HEK293 (cell line): Measurements from ENCODE around the gene ZMYM3.

ENCODE experiments used
- BCL11B ChIP-seq: fragments of 450-650 bp; formaldehyde crosslinking; IDR thresholded peaks from 2 replicates; pipeline ENCODE4 v1.5.1; 2016; ENCODE audit warnings: low read depth, missing biosample characterization, missing genetic modification characterization
- GFI1B ChIP-seq: fragments of 450-650 bp; formaldehyde crosslinking; IDR thresholded peaks from 2 replicates; pipeline ENCODE4 v1.5.1; 2016; ENCODE audit warnings: missing biosample characterization, missing genetic modification characterization
- GLIS1 ChIP-seq: fragments of 450-650 bp; formaldehyde crosslinking; IDR thresholded peaks from 2 replicates; pipeline ENCODE4 v1.5.1; 2016; ENCODE audit warnings: missing biosample characterization, missing genetic modification characterization
- MYNN ChIP-seq: fragments of 450-650 bp; formaldehyde crosslinking; IDR thresholded peaks from 2 replicates; pipeline ENCODE4 v1.5.1; 2016; ENCODE audit warnings: missing biosample characterization, missing genetic modification characterization, borderline replicate concordance
- MZF1 ChIP-seq: fragments of 450-650 bp; formaldehyde crosslinking; IDR thresholded peaks from 2 replicates; pipeline ENCODE4 v1.5.1; 2017; ENCODE audit warnings: missing biosample characterization, missing genetic modification characterization, borderline replicate concordance
- RBAK ChIP-seq: fragments of 450-650 bp; formaldehyde crosslinking; IDR thresholded peaks from 2 replicates; pipeline ENCODE4 v1.5.1; 2016; ENCODE audit warnings: missing biosample characterization, missing genetic modification characterization
- ZBTB21 ChIP-seq: fragments of 450-650 bp; formaldehyde crosslinking; IDR thresholded peaks from 2 replicates; pipeline ENCODE4 v1.5.1; 2017; ENCODE audit warnings: missing biosample characterization, missing genetic modification characterization
- ZNF114 ChIP-seq: fragments of 450-650 bp; formaldehyde crosslinking; IDR thresholded peaks from 2 replicates; pipeline ENCODE4 v1.5.0; 2017; ENCODE audit warnings: missing biosample characterization, missing genetic modification characterization
- ZNF132 ChIP-seq: fragments of 450-650 bp; formaldehyde crosslinking; IDR thresholded peaks from 2 replicates; pipeline ENCODE4 v1.5.1; 2017; ENCODE audit warnings: missing biosample characterization, missing genetic modification characterization, borderline replicate concordance
- ZNF2 ChIP-seq: fragments of 450-650 bp; formaldehyde crosslinking; IDR thresholded peaks from 2 replicates; pipeline ENCODE4 v1.5.1; 2016; ENCODE audit warnings: missing biosample characterization, missing genetic modification characterization
- ZNF24 ChIP-seq: fragments of 450-650 bp; formaldehyde crosslinking; IDR thresholded peaks from 2 replicates; pipeline ENCODE4 v1.5.1; 2016; ENCODE audit warnings: missing biosample characterization, missing genetic modification characterization
- ZNF426 ChIP-seq: fragments of 450-650 bp; formaldehyde crosslinking; IDR thresholded peaks from 2 replicates; pipeline ENCODE4 v1.5.1; 2017; ENCODE audit warnings: missing biosample characterization, missing genetic modification characterization, mild to moderate bottlenecking, inconsistent platforms, moderate library complexity
- ZNF433 ChIP-seq: fragments of 450-650 bp; formaldehyde crosslinking; IDR thresholded peaks from 2 replicates; pipeline ENCODE4 v1.5.1; 2016; ENCODE audit warnings: missing biosample characterization, missing genetic modification characterization, low read depth
- ZNF530 ChIP-seq: fragments of 450-650 bp; formaldehyde crosslinking; IDR thresholded peaks from 2 replicates; pipeline ENCODE4 v1.5.1; 2016; ENCODE audit warnings: low read depth, missing biosample characterization, missing genetic modification characterization
- ZNF548 ChIP-seq: fragments of 450-650 bp; formaldehyde crosslinking; IDR thresholded peaks from 2 replicates; pipeline ENCODE4 v1.5.1; 2016; ENCODE audit warnings: missing biosample characterization, missing genetic modification characterization
- ZNF626 ChIP-seq: fragments of 450-650 bp; sonication (Bioruptor Pico); formaldehyde crosslinking; IDR thresholded peaks from 2 replicates; pipeline ENCODE4 v1.5.1; 2018; ENCODE audit warnings: missing biosample characterization, missing genetic modification characterization, inconsistent platforms
- ZNF664 ChIP-seq: fragments of 450-650 bp; formaldehyde crosslinking; IDR thresholded peaks from 2 replicates; pipeline ENCODE4 v1.5.1; 2016; ENCODE audit warnings: missing biosample characterization, missing genetic modification characterization
- ZNF707 ChIP-seq: fragments of 450-650 bp; formaldehyde crosslinking; IDR thresholded peaks from 2 replicates; pipeline ENCODE4 v1.5.1; 2016; ENCODE audit warnings: missing biosample characterization, missing genetic modification characterization
- ZNF777 ChIP-seq: fragments of 450-650 bp; formaldehyde crosslinking; IDR thresholded peaks from 2 replicates; pipeline ENCODE4 v1.5.1; 2017; ENCODE audit warnings: missing biosample characterization, missing genetic modification characterization, borderline replicate concordance
- ZNF785 ChIP-seq: fragments of 450-650 bp; formaldehyde crosslinking; IDR thresholded peaks from 2 replicates; pipeline ENCODE4 v1.5.1; 2016; ENCODE audit warnings: missing biosample characterization, missing genetic modification characterization
- ZSCAN16 ChIP-seq: fragments of 450-650 bp; formaldehyde crosslinking; IDR thresholded peaks from 2 replicates; pipeline ENCODE4 v1.5.1; 2016; ENCODE audit warnings: missing biosample characterization, missing genetic modification characterization
- TF ChIP-seq, protein P1 (sequence below): fragments of 450-650 bp; formaldehyde crosslinking; IDR thresholded peaks from 2 replicates; pipeline ENCODE4 v1.5.1; 2017; ENCODE audit warnings: missing biosample characterization, missing genetic modification characterization
- TF ChIP-seq, protein P2 (sequence below): fragments of 450-650 bp; formaldehyde crosslinking; IDR thresholded peaks from 2 replicates; pipeline ENCODE4 v1.5.1; 2016; ENCODE audit warnings: missing biosample characterization, missing genetic modification characterization
- TF ChIP-seq, protein P3 (sequence below): fragments of 450-650 bp; formaldehyde crosslinking; IDR thresholded peaks from 2 replicates; pipeline ENCODE4 v1.5.1; 2016; ENCODE audit warnings: missing biosample characterization, missing genetic modification characterization, low read depth
- TF ChIP-seq, protein P4 (sequence below): fragments of 450-650 bp; formaldehyde crosslinking; IDR thresholded peaks from 2 replicates; pipeline ENCODE4 v1.5.1; 2017; ENCODE audit warnings: missing biosample characterization, missing genetic modification characterization
- TF ChIP-seq, protein P5 (sequence below): fragments of 450-650 bp; formaldehyde crosslinking; IDR thresholded peaks from 2 replicates; pipeline ENCODE4 v1.5.1; 2017; ENCODE audit warnings: missing biosample characterization, missing genetic modification characterization
- TF ChIP-seq, protein P6 (sequence below): fragments of 450-650 bp; formaldehyde crosslinking; IDR thresholded peaks from 2 replicates; pipeline ENCODE4 v1.5.1; 2016; ENCODE audit warnings: missing biosample characterization, missing genetic modification characterization

The ZMYM3 gene

DNA sequence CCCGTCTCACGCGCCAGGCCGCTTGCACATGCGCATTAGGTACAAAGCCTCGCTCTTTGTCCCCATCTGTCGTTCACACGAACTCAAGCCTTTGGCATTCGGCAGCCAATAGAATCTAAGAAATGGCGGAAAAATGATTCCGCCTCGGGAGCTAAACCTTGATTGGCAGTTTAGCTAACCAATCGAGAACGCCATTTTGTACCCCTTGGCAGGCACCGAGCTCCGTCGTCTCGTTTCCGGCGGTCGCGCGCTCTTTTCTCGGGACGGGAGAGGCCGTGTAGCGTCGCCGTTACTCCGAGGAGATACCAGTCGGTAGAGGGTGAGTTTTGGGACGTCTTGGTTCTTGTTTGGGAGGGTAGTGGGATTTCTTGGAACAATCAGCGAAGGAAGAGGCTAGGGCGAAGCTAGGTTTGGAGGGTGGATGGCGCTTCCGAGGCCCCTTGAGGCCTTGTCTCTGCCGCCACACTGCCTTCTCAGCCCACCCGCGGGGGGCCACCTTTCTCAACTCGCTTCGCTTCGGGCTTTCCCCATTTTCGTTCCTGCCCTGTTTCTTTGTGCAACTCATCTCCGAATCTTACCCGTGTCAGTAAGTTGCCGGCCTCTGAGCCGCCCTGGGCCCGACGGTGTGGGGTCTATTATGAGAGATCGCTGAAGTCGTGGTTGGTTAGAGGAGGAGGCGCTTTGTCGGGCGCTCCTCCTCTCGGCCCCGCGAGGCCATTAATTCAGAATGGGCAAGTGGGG, 29.6 kb upstream of the ZMYM3 start, which contains the start of gene NONO (continued):
- no peak for TF ChIP-seq GFI1B (tag by site-specific recombination)
- no peak for TF ChIP-seq RBAK (tag by site-specific recombination)
- TF ChIP-seq, protein P1, sequence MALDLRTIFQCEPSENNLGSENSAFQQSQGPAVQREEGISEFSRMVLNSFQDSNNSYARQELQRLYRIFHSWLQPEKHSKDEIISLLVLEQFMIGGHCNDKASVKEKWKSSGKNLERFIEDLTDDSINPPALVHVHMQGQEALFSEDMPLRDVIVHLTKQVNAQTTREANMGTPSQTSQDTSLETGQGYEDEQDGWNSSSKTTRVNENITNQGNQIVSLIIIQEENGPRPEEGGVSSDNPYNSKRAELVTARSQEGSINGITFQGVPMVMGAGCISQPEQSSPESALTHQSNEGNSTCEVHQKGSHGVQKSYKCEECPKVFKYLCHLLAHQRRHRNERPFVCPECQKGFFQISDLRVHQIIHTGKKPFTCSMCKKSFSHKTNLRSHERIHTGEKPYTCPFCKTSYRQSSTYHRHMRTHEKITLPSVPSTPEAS (tag by site-specific recombination), result no peak
- no peak for TF ChIP-seq ZNF114 (tag by site-specific recombination)
- TF ChIP-seq ZNF548, result no peak
- no peak for TF ChIP-seq ZNF707 (tag by site-specific recombination)
- TF ChIP-seq ZNF433 (tag by site-specific recombination), result no peak
- TF ChIP-seq ZNF426, result no peak
- no peak for TF ChIP-seq ZNF626 (tag by site-specific recombination)
- TF ChIP-seq, protein P2, sequence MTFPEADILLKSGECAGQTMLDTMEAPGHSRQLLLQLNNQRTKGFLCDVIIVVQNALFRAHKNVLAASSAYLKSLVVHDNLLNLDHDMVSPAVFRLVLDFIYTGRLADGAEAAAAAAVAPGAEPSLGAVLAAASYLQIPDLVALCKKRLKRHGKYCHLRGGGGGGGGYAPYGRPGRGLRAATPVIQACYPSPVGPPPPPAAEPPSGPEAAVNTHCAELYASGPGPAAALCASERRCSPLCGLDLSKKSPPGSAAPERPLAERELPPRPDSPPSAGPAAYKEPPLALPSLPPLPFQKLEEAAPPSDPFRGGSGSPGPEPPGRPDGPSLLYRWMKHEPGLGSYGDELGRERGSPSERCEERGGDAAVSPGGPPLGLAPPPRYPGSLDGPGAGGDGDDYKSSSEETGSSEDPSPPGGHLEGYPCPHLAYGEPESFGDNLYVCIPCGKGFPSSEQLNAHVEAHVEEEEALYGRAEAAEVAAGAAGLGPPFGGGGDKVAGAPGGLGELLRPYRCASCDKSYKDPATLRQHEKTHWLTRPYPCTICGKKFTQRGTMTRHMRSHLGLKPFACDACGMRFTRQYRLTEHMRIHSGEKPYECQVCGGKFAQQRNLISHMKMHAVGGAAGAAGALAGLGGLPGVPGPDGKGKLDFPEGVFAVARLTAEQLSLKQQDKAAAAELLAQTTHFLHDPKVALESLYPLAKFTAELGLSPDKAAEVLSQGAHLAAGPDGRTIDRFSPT (tag by site-specific recombination), result peak; percentile 96
- no peak for TF ChIP-seq MYNN (tag by site-specific recombination)
- 0 out of 2 replicates have a peak, but pooled peaks have one; percentile 39 for TF ChIP-seq ZNF24 (tag by site-specific recombination)
- TF ChIP-seq ZNF132 (tag by site-specific recombination), result no peak
- no peak for TF ChIP-seq ZSCAN16 (tag by site-specific recombination)
- no peak for TF ChIP-seq MZF1 (tag by site-specific recombination)
- no peak for TF ChIP-seq ZNF664
- no peak for TF ChIP-seq ZNF785 (tag by site-specific recombination)
- TF ChIP-seq, protein P3, sequence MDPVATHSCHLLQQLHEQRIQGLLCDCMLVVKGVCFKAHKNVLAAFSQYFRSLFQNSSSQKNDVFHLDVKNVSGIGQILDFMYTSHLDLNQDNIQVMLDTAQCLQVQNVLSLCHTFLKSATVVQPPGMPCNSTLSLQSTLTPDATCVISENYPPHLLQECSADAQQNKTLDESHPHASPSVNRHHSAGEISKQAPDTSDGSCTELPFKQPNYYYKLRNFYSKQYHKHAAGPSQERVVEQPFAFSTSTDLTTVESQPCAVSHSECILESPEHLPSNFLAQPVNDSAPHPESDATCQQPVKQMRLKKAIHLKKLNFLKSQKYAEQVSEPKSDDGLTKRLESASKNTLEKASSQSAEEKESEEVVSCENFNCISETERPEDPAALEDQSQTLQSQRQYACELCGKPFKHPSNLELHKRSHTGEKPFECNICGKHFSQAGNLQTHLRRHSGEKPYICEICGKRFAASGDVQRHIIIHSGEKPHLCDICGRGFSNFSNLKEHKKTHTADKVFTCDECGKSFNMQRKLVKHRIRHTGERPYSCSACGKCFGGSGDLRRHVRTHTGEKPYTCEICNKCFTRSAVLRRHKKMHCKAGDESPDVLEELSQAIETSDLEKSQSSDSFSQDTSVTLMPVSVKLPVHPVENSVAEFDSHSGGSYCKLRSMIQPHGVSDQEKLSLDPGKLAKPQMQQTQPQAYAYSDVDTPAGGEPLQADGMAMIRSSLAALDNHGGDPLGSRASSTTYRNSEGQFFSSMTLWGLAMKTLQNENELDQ (tag by site-specific recombination), result no peak
- TF ChIP-seq, protein P4, sequence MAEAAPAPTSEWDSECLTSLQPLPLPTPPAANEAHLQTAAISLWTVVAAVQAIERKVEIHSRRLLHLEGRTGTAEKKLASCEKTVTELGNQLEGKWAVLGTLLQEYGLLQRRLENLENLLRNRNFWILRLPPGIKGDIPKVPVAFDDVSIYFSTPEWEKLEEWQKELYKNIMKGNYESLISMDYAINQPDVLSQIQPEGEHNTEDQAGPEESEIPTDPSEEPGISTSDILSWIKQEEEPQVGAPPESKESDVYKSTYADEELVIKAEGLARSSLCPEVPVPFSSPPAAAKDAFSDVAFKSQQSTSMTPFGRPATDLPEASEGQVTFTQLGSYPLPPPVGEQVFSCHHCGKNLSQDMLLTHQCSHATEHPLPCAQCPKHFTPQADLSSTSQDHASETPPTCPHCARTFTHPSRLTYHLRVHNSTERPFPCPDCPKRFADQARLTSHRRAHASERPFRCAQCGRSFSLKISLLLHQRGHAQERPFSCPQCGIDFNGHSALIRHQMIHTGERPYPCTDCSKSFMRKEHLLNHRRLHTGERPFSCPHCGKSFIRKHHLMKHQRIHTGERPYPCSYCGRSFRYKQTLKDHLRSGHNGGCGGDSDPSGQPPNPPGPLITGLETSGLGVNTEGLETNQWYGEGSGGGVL, result no peak
- TF ChIP-seq, protein P5, sequence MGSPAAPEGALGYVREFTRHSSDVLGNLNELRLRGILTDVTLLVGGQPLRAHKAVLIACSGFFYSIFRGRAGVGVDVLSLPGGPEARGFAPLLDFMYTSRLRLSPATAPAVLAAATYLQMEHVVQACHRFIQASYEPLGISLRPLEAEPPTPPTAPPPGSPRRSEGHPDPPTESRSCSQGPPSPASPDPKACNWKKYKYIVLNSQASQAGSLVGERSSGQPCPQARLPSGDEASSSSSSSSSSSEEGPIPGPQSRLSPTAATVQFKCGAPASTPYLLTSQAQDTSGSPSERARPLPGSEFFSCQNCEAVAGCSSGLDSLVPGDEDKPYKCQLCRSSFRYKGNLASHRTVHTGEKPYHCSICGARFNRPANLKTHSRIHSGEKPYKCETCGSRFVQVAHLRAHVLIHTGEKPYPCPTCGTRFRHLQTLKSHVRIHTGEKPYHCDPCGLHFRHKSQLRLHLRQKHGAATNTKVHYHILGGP (tag by site-specific recombination), result no peak
- no peak; the same call in none of the 2 replicates for TF ChIP-seq ZNF777 (tag by site-specific recombination)
- no peak for TF ChIP-seq BCL11B (tag by site-specific recombination)
- TF ChIP-seq, protein P6, sequence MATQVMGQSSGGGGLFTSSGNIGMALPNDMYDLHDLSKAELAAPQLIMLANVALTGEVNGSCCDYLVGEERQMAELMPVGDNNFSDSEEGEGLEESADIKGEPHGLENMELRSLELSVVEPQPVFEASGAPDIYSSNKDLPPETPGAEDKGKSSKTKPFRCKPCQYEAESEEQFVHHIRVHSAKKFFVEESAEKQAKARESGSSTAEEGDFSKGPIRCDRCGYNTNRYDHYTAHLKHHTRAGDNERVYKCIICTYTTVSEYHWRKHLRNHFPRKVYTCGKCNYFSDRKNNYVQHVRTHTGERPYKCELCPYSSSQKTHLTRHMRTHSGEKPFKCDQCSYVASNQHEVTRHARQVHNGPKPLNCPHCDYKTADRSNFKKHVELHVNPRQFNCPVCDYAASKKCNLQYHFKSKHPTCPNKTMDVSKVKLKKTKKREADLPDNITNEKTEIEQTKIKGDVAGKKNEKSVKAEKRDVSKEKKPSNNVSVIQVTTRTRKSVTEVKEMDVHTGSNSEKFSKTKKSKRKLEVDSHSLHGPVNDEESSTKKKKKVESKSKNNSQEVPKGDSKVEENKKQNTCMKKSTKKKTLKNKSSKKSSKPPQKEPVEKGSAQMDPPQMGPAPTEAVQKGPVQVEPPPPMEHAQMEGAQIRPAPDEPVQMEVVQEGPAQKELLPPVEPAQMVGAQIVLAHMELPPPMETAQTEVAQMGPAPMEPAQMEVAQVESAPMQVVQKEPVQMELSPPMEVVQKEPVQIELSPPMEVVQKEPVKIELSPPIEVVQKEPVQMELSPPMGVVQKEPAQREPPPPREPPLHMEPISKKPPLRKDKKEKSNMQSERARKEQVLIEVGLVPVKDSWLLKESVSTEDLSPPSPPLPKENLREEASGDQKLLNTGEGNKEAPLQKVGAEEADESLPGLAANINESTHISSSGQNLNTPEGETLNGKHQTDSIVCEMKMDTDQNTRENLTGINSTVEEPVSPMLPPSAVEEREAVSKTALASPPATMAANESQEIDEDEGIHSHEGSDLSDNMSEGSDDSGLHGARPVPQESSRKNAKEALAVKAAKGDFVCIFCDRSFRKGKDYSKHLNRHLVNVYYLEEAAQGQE, result no peak
- TF ChIP-seq GLIS1 (tag by site-specific recombination), result peak; percentile 28
- TF ChIP-seq ZNF530 (tag by site-specific recombination), result no peak
- peak; percentile 46; the same call in 1 of the 2 replicates for TF ChIP-seq ZNF2
- TF ChIP-seq ZBTB21 (tag by site-specific recombination), result no peak
